ENCODE measurements around the gene ASXL1. TPM values are rescaled to one million over a fixed set of nuclear protein-coding genes. Genes with fewer than 3 reads are reported as not detected.
A peak's percentile ranks its signal among the peaks of the same experiment; 100 is the strongest.

ASXL1 gene
- total and polyA plus RNA-seq, 9 donors = 28.4 to 42.3 (median 34.7) TPM

- no peak for DNase-seq
- 60% methylated on average over 2 of the region's 5 CpGs for WGBS (ENCODE audit: insufficient coverage)
- no peaks in the 10 kb centered on the region for H3K9me3 ChIP-seq (replicated peaks; ENCODE audit: control insufficient read depth, low read depth, low read length)
- H3K4me3 ChIP-seq (ENCODE audit: low read length) = no peak overlapping the region
- H3K4me1 ChIP-seq (ENCODE audit: control insufficient read depth, insufficient read depth, low read length) = peaks cover 84% of the 10 kb centered on the region
- no peak overlapping the region for H3K27ac ChIP-seq (ENCODE audit: low read length)
- no peaks in the 10 kb centered on the region for H3K27me3 ChIP-seq (ENCODE audit: control insufficient read depth, insufficient read depth, low read length)
- peaks cover 9% of the 10 kb centered on the region for H3K36me3 ChIP-seq (ENCODE audit: control insufficient read depth, insufficient read depth, low read length)
Measured at GRCh38 chr20:32479012-32479411, 120.9 kb downstream of the ASXL1 start.

GRCh38 chr20:32479697-32480171, 121.6 kb downstream of the ASXL1 start:
- Histone ChIP-seq H3K9me3 (replicated peaks; ENCODE audit: control insufficient read depth, low read depth, low read length) (no peaks in the 10 kb centered on the region), H3K36me3 (ENCODE audit: control insufficient read depth, insufficient read depth, low read length) (peaks cover 6% of the 10 kb centered on the region), H3K4me1 (ENCODE audit: control insufficient read depth, insufficient read depth, low read length) (peaks cover 79% of the 10 kb centered on the region), H3K27ac (ENCODE audit: low read length) (peak overlapping the region; percentile 70), H3K27me3 (ENCODE audit: control insufficient read depth, insufficient read depth, low read length) (no peaks in the 10 kb centered on the region), H3K4me3 (ENCODE audit: low read length) (no peak overlapping the region)
- DNase-seq = no peak
- WGBS (ENCODE audit: insufficient coverage) = 14% methylated on average over 1 of the region's 2 CpGs

GRCh38 chr20:32480371-32481241, 122.5 kb downstream of the ASXL1 start:
- Histone ChIP-seq H3K4me3 (ENCODE audit: low read length) (no peak overlapping the region), H3K9me3 (replicated peaks; ENCODE audit: control insufficient read depth, low read depth, low read length) (no peaks in the 10 kb centered on the region), H3K27me3 (ENCODE audit: control insufficient read depth, insufficient read depth, low read length) (no peaks in the 10 kb centered on the region), H3K27ac (ENCODE audit: low read length) (peak overlapping the region; percentile 70), H3K4me1 (ENCODE audit: control insufficient read depth, insufficient read depth, low read length) (peaks cover 79% of the 10 kb centered on the region), H3K36me3 (ENCODE audit: control insufficient read depth, insufficient read depth, low read length) (peaks cover 6% of the 10 kb centered on the region)
- no peak for DNase-seq
- 28% methylated on average over 7 of the region's 12 CpGs for WGBS (ENCODE audit: insufficient coverage)

- Histone ChIP-seq H3K27me3 (ENCODE audit: control insufficient read depth, insufficient read depth, low read length) (no peaks in the 10 kb centered on the region), H3K9me3 (replicated peaks; ENCODE audit: control insufficient read depth, low read depth, low read length) (no peaks in the 10 kb centered on the region), H3K4me3 (ENCODE audit: low read length) (peak overlapping the region; percentile 65), H3K36me3 (ENCODE audit: control insufficient read depth, insufficient read depth, low read length) (peaks cover 6% of the 10 kb centered on the region), H3K27ac (ENCODE audit: low read length) (peak overlapping the region; percentile 70), H3K4me1 (ENCODE audit: control insufficient read depth, insufficient read depth, low read length) (peaks cover 70% of the 10 kb centered on the region)
- 21% methylated on average over 8 of the region's 13 CpGs for WGBS (ENCODE audit: insufficient coverage)
- DNase-seq = no peak
Measured at GRCh38 chr20:32481311-32482142, 123.4 kb downstream of the ASXL1 start.

GRCh38 chr20:32482143-32482441, 124.0 kb downstream of the ASXL1 start:
- peak overlapping the region; percentile 65 for H3K4me3 ChIP-seq (ENCODE audit: low read length)
- DNase-seq = no peak
- H3K4me1 ChIP-seq (ENCODE audit: control insufficient read depth, insufficient read depth, low read length) = peaks cover 64% of the 10 kb centered on the region
- peak overlapping the region; percentile 79 for H3K27ac ChIP-seq (ENCODE audit: low read length)
- peaks cover 6% of the 10 kb centered on the region for H3K36me3 ChIP-seq (ENCODE audit: control insufficient read depth, insufficient read depth, low read length)
- no CpG with 5 or more reads among the region's 9 CpGs for WGBS (ENCODE audit: insufficient coverage)
- H3K9me3 ChIP-seq (replicated peaks; ENCODE audit: control insufficient read depth, low read depth, low read length) = no peaks in the 10 kb centered on the region
- H3K27me3 ChIP-seq (ENCODE audit: control insufficient read depth, insufficient read depth, low read length) = no peaks in the 10 kb centered on the region

GRCh38 chr20:32482442-32483261, 124.5 kb downstream of the ASXL1 start:
- Histone ChIP-seq H3K9me3 (replicated peaks; ENCODE audit: control insufficient read depth, low read depth, low read length) (no peaks in the 10 kb centered on the region), H3K4me1 (ENCODE audit: control insufficient read depth, insufficient read depth, low read length) (peaks cover 59% of the 10 kb centered on the region), H3K27me3 (ENCODE audit: control insufficient read depth, insufficient read depth, low read length) (no peaks in the 10 kb centered on the region), H3K4me3 (ENCODE audit: low read length) (peak overlapping the region; percentile 65), H3K27ac (ENCODE audit: low read length) (peak overlapping the region; percentile 79), H3K36me3 (ENCODE audit: control insufficient read depth, insufficient read depth, low read length) (peaks cover 6% of the 10 kb centered on the region)
- peak; percentile 72 for DNase-seq
- WGBS (ENCODE audit: insufficient coverage) = under 1% methylated on average over 62 of the region's 82 CpGs

- peak; percentile 80 for DNase-seq
- WGBS (ENCODE audit: insufficient coverage) = under 1% methylated on average over 51 of the region's 79 CpGs
- peaks cover 49% of the 10 kb centered on the region for H3K4me1 ChIP-seq (ENCODE audit: control insufficient read depth, insufficient read depth, low read length)
- H3K36me3 ChIP-seq (ENCODE audit: control insufficient read depth, insufficient read depth, low read length) = peaks cover 6% of the 10 kb centered on the region
- no peaks in the 10 kb centered on the region for H3K27me3 ChIP-seq (ENCODE audit: control insufficient read depth, insufficient read depth, low read length)
- peak overlapping the region; percentile 94 for H3K27ac ChIP-seq (ENCODE audit: low read length)
- H3K9me3 ChIP-seq (replicated peaks; ENCODE audit: control insufficient read depth, low read depth, low read length) = no peaks in the 10 kb centered on the region
- peak overlapping the region; percentile 82 for H3K4me3 ChIP-seq (ENCODE audit: low read length)
Measured at GRCh38 chr20:32483351-32484224, 125.5 kb downstream of the ASXL1 start.

- H3K27me3 ChIP-seq (ENCODE audit: control insufficient read depth, insufficient read depth, low read length) = no peaks in the 10 kb centered on the region
- WGBS (ENCODE audit: insufficient coverage) = under 1% methylated on average over 56 of the region's 74 CpGs
- peak; percentile 59 for DNase-seq
- peaks cover 3% of the 10 kb centered on the region for H3K9me3 ChIP-seq (replicated peaks; ENCODE audit: control insufficient read depth, low read depth, low read length)
- H3K4me1 ChIP-seq (ENCODE audit: control insufficient read depth, insufficient read depth, low read length) = peaks cover 41% of the 10 kb centered on the region
- H3K4me3 ChIP-seq (ENCODE audit: low read length) = peak overlapping the region; percentile 82
- peak overlapping the region; percentile 94 for H3K27ac ChIP-seq (ENCODE audit: low read length)
- H3K36me3 ChIP-seq (ENCODE audit: control insufficient read depth, insufficient read depth, low read length) = peaks cover 5% of the 10 kb centered on the region
Measured at GRCh38 chr20:32484225-32484957, 126.3 kb downstream of the ASXL1 start.
